Gastrocnemius medialis (tissue), 4 donors: ENCODE results near the gene TMEM132A. TPM values are rescaled to one million over a fixed set of nuclear protein-coding genes. Genes with fewer than 3 reads are reported as not detected.
A peak's percentile ranks its signal among the peaks of the same experiment; 100 is the strongest.

Source experiments
- ATAC-seq, 2 donors: fragments of 150-250 bp; one replicate each; pipeline ENCODE4 v1.9.1; 2016
- DNase-seq, 2 donors: peaks; one replicate each; pipeline ENCODE4 v3.0.0-alpha.2; 2019
- H3K27ac ChIP-seq, 4 donors: fragments of 200-600 bp; sonication (generic); 1 replicate in 1 of 4; 2 replicates in 3 of 4; pipeline ENCODE4 v1.5.1; 2016 to 2018; ENCODE audit warnings: mild to moderate bottlenecking in 2 of 4, moderate library complexity in 1 of 4
- H3K27me3 ChIP-seq, 3 donors: fragments of 200-600 bp; sonication (generic) in 2 of 3; 1 replicate in 1 of 3; 2 replicates in 2 of 3; pipeline versions ENCODE4 v1.5.1 to v1.6.0; 2016 to 2019; ENCODE audit warnings: mild to moderate bottlenecking in 1 of 3, moderate library complexity in 1 of 3
- H3K36me3 ChIP-seq, 2 donors: fragments of 200-600 bp; sonication (generic) in 1 of 2; one replicate each; pipeline ENCODE4 v1.5.1; 2017 to 2018
- H3K4me1 ChIP-seq, 2 donors: fragments of 200-600 bp; sonication (generic) in 1 of 2; one replicate each; pipeline ENCODE4 v1.5.1; 2016 to 2017; ENCODE audit warnings: mild to moderate bottlenecking in 2 of 2
- H3K4me3 ChIP-seq, 4 donors: fragments of 200-600 bp; sonication (generic) in 3 of 4; 1 replicate in 1 of 4; 2 replicates in 3 of 4; pipeline ENCODE4 v1.5.1; 2016 to 2019; ENCODE audit warnings: mild to moderate bottlenecking in 2 of 4
- H3K9me3 ChIP-seq, 3 donors: fragments of 200-600 bp; sonication (generic) in 2 of 3; 1 replicate in 1 of 3; 2 replicates in 2 of 3; pipeline ENCODE4 v1.5.1; 2016 to 2019
- POLR2A ChIP-seq, 2 donors: fragments of 450-650 bp; IDR thresholded peaks; one replicate each; pipeline ENCODE4 v1.6.1; 2017; ENCODE audit warnings: antibody characterized with exemption in 2 of 2, mild to moderate bottlenecking in 2 of 2, moderate library complexity in 2 of 2
- in situ Hi-C, 4 donors: fragments of 200-750 bp; cut with MboI; loops; one replicate each; pipeline versions ENCODE4 v1.15.0 to v1.8.0; 2017; ENCODE audit warnings: low sequenced_read_pairs in 4 of 4
- intact Hi-C: fragments of 100-400 bp; cut with DNase I; formaldehyde crosslinking; loops from one replicate; pipeline ENCODE4 v1.15.1; 2023; ENCODE audit warnings: low total_unique reads
- total RNA-seq, 4 donors: library from RNA; depleted of rRNA; stranded (reverse); fragments of >200 nt; gene quantifications; one replicate each; pipeline versions ENCODE4 v1.1.0 to v1.2.3, GENCODE V29; 2016
- TF ChIP-seq, protein P1 (sequence below), 5 experiments: fragments of 450-650 bp in 3 of 5; fragments of 200-600 bp in 2 of 5; sonication (generic) in 2 of 5; IDR thresholded peaks in 4 of 5; conservative IDR thresholded peaks in 1 of 5; 1 replicate in 4 of 5; 2 replicates in 1 of 5; pipeline ENCODE4 v1.5.1; 2016 to 2019; ENCODE audit warnings: antibody characterized with exemption in 5 of 5, mild to moderate bottlenecking in 3 of 5, moderate library complexity in 3 of 5

Gene TMEM132A
- total RNA-seq, 4 donors from 2014 or later: 2.5 to 3.7 (median 3.1) TPM

DNA sequence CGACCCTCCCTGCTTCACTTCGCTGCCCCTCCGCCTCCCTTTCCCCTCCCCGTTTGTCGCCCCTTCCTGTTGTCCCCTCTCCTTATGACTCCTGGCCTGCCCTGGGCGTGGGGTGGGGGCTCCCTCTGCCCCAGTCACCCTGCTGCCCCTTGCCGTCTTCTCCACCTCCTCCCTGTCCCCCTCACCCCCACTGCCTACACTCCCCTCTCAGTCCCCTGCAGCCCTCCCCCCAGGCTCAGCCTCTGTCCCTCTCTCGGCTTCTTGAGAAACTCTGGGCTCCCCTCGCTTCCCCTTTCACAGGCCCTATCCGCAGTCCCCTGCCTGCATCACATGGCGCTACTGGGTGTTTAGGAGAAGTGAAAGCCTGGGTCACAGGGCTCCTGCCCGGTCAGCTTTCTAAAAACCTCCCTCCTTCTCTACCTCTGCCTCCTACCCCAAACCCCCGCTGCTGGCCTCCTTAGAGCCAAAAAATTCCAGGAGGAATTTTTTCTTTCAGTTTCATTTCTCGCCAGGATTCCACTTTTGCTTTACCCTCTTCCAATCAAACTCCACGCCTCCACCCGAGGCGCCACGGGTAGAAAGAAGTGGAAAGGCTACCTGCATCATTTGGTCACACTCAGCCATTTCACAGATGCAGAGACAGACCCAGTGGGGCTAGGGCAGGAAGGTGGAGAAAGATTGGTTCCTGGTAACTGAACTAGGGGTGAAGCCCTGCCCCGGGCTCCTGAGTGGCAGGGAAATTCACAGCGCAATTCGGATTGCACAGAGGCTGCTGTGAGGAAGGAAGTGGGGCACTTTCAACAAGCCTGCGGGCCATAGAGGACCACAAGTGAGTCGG, 27.9 kb downstream of the TMEM132A start, which contains the start of gene SLC15A3:
TSS of gene SLC15A3 (minus strand) at position 273 of the 838 bp plus-strand sequence. CDS start 625 bp downstream, outside the sequence.
- intact Hi-C loops: no loop called here

DNA sequence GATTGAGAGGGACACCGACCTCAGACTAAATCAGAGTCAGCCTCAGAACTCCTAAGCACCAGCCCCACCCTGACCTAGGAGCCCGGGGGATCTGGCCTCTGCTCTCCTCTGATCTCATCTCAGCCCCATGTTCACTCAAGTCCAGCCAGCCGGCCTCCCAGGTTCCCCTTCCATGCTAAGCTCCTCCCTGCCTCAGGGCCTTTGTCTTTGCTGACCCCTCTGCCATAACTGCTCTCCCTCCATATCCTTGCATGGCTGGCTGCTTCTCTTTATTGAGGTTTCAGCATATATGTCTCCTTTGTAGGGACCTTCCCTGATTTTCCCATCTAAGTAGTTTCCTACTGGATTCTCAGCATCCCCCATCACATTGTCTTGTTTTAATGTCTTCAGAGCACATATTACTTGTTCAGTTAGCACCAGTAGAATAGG, 28.5 kb downstream of the TMEM132A start:
- TF ChIP-seq, protein P1, sequence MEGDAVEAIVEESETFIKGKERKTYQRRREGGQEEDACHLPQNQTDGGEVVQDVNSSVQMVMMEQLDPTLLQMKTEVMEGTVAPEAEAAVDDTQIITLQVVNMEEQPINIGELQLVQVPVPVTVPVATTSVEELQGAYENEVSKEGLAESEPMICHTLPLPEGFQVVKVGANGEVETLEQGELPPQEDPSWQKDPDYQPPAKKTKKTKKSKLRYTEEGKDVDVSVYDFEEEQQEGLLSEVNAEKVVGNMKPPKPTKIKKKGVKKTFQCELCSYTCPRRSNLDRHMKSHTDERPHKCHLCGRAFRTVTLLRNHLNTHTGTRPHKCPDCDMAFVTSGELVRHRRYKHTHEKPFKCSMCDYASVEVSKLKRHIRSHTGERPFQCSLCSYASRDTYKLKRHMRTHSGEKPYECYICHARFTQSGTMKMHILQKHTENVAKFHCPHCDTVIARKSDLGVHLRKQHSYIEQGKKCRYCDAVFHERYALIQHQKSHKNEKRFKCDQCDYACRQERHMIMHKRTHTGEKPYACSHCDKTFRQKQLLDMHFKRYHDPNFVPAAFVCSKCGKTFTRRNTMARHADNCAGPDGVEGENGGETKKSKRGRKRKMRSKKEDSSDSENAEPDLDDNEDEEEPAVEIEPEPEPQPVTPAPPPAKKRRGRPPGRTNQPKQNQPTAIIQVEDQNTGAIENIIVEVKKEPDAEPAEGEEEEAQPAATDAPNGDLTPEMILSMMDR (IDR thresholded peaks at IDR 0.05 in 4 of 5, conservative IDR thresholded peaks at IDR 0.05 in 1 of 5): no peak
- in situ Hi-C loops (no loop called here), intact Hi-C loops (no loop called here)
- Histone ChIP-seq H3K36me3 (no peaks in the 10 kb centered on the region), H3K4me1 (no peaks in the 10 kb centered on the region), H3K4me3 (peak overlapping the region; percentile 46 to 72 (median 59)), H3K27ac (peak overlapping the region; percentile 71 to 84 (median 80)), H3K9me3 (no peaks in the 10 kb centered on the region), H3K27me3 (peaks cover 0 to 11% (median 0%) of the 10 kb centered on the region in 3 donors)
- DNase-seq (no peak), ATAC-seq (no peak)

More for the DNA sequence above, 27.9 kb downstream of the TMEM132A start, which contains the start of gene SLC15A3:
- Histone ChIP-seq H3K4me1 (no peaks in the 10 kb centered on the region), H3K27me3 (peaks cover 0 to 11% (median 0%) of the 10 kb centered on the region in 3 donors), H3K9me3 (no peaks in the 10 kb centered on the region), H3K36me3 (no peaks in the 10 kb centered on the region), H3K4me3 (peak within 1 kb of the TSS; percentile 46 to 72 (median 59)), H3K27ac (peak within 1 kb of the TSS; percentile 71 to 84 (median 80))
- TF ChIP-seq POLR2A (IDR thresholded peaks at IDR 0.05): peak in 1 of 2 donors; percentile 24
- TF ChIP-seq, protein P1 (IDR thresholded peaks at IDR 0.05 in 4 of 5, conservative IDR thresholded peaks at IDR 0.05 in 1 of 5): no peak
- in situ Hi-C loops: no loop called here
- ATAC-seq: peak; percentile 63 to 73
- DNase-seq: peak; percentile 49 to 59

DNA sequence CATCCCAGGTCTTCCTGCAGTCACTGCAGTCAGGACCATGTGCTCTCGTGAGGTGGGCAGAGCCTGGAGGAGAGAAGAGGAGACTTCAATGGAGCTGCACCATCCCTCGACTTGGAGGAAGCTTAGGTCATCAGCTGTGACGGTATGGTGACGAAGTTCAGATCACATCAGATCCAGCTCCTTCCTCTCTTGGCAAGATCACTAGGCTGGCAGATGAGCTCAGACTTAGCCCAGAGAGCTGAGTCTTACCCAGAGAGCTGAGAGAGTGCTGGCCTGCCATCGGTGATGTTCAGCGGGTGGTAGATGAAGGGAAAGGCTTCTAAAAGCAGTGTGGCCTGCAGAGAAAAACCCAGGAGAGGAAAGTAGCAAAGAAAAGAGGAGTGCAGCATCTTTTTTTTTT, 29.5 kb downstream of the TMEM132A start:
- Histone ChIP-seq H3K27me3 (peaks cover 0 to 11% (median 0%) of the 10 kb centered on the region in 3 donors), H3K9me3 (no peaks in the 10 kb centered on the region), H3K27ac (peak overlapping the region in 1 of 4 donors; percentile 84), H3K4me3 (no peak overlapping the region), H3K4me1 (no peaks in the 10 kb centered on the region), H3K36me3 (no peaks in the 10 kb centered on the region)
- DNase-seq: no peak
- in situ Hi-C loops: no loop called here
- intact Hi-C loops: no loop called here
- TF ChIP-seq, protein P1 (IDR thresholded peaks at IDR 0.05 in 4 of 5, conservative IDR thresholded peaks at IDR 0.05 in 1 of 5): no peak
- no peak for TF ChIP-seq POLR2A (IDR thresholded peaks at IDR 0.05)
- no peak for ATAC-seq

DNA sequence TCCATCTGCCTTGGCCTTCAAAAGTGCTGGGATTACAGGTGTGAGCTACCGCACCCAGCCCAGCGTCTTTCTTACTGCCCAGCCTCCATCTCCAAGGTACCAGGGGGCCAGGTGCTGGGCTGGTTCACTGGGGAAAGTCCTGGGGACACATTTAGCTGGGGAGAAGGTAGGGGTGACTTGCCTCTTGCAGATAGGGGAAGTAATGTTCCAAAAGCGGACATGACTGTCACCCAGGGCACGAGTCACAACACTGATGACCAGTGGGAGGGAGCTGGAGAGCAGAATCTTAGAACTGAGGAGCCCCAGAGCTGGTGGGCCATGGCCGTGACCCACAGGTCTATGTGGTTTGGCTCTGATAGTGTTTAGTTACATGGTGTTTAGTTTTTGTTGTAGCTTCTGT, 30.2 kb downstream of the TMEM132A start:
- Histone ChIP-seq H3K36me3 (no peaks in the 10 kb centered on the region), H3K27me3 (peaks cover 0 to 11% (median 0%) of the 10 kb centered on the region in 3 donors), H3K4me3 (no peak overlapping the region), H3K27ac (no peak overlapping the region), H3K4me1 (no peaks in the 10 kb centered on the region), H3K9me3 (no peaks in the 10 kb centered on the region)
- no peak for TF ChIP-seq POLR2A (IDR thresholded peaks at IDR 0.05)
- TF ChIP-seq, protein P1 (IDR thresholded peaks at IDR 0.05 in 4 of 5, conservative IDR thresholded peaks at IDR 0.05 in 1 of 5): no peak
- no peak for DNase-seq
- in situ Hi-C loops: no loop called here
- intact Hi-C loops: no loop called here
- no peak for ATAC-seq
